Activated naive CD8-positive, alpha-beta T cell treated with anti-CD3 and anti-CD28 coated beads, Interleukin-2, amount 10 ng/mL, durations not matched to agents 7 days and 5 days (primary cell): ENCODE measurements around the gene CRPPA. TPM values are rescaled to one million over a fixed set of nuclear protein-coding genes. Genes with fewer than 3 reads are reported as not detected.
"Not testable (repeated sequence)": the region's sequence is repeated elsewhere in the genome, so short reads cannot be mapped to it uniquely, and the experiment has no call there.

Experiments
- ATAC-seq: fragments of 150-1000 bp; cut with Tn5 transposase; one replicate; pipeline ENCODE4 v1.10.0; 2021; ENCODE audit warnings: low read depth, moderate library complexity
- POLR2A ChIA-PET: fragments of 350-600 bp; sonication (Branson Sonifier 250); formaldehyde crosslinking; loops from one replicate; lab custom pipeline; 2021; ENCODE audit warnings: antibody characterized with exemption; lab: Charles Lee
- DNase-seq: peaks from one replicate; pipeline ENCODE4 v3.0.0; 2021
- H3K27ac Mint-ChIP-seq: one replicate; pipeline ENCODE4 v1.8.0; 2022; ENCODE audit warnings: mild to moderate bottlenecking, mixed read lengths
- H3K27me3 Mint-ChIP-seq: one replicate; pipeline ENCODE4 v1.8.0; 2022; ENCODE audit warnings: mild to moderate bottlenecking, moderate library complexity, mixed read lengths
- H3K36me3 Mint-ChIP-seq: one replicate; pipeline ENCODE4 v1.8.0; 2021; ENCODE audit warnings: mild to moderate bottlenecking, mixed read lengths
- H3K4me1 Mint-ChIP-seq: one replicate; pipeline ENCODE4 v1.8.0; 2021; ENCODE audit warnings: mixed read lengths
- H3K4me3 Mint-ChIP-seq: one replicate; pipeline ENCODE4 v1.8.0; 2022; ENCODE audit warnings: mild to moderate bottlenecking, moderate library complexity, mixed read lengths
- H3K9me3 Mint-ChIP-seq: one replicate; pipeline ENCODE4 v1.8.0; 2021; ENCODE audit warnings: mixed read lengths
- total RNA-seq, 2 experiments: library from RNA; stranded (reverse); gene quantifications; one replicate each; pipeline ENCODE4 v1.2.3, GENCODE V29; 2021

CRPPA gene
- 1 to 10 TPM in 1 of 2 experiments, under 1 TPM in 1; 0.89 to 1.1 TPM for total RNA-seq

GRCh38 chr7:16421333-16422102 lies at the start of gene CRPPA:
TSS of gene CRPPA (minus strand) at chr7:16421538. CDS start at chr7:16421322, 216 bp downstream.
- peaks cover 15% of the 10 kb centered on the region for H3K4me1 Mint-ChIP-seq
- peak within 1 kb of the TSS; percentile 97 for H3K27ac Mint-ChIP-seq
- peak; percentile 71 for DNase-seq
- H3K27me3 Mint-ChIP-seq = peaks cover 2% of the 10 kb centered on the region
- H3K9me3 Mint-ChIP-seq = peaks cover 7% of the 10 kb centered on the region
- POLR2A ChIA-PET = interaction anchor here (0.8 to 2.7 kb wide), 6 partner anchors 11 to 226 kb away, joined by 3 to 23 read pairs (median 8); partner anchors contain the start of genes ANKMY2 and BZW2
- H3K4me3 Mint-ChIP-seq = peak within 1 kb of the TSS; percentile 90
- H3K36me3 Mint-ChIP-seq = peaks cover 6% of the 10 kb centered on the region
- ATAC-seq = peak; percentile 24

GRCh38 chr7:16465469-16466361 lies 44.4 kb upstream of the CRPPA start, which contains the start of gene SOSTDC1:
TSS of gene SOSTDC1 (minus strand) at chr7:16465738. CDS start at chr7:16465668, 70 bp downstream.
- Mint-ChIP-seq H3K27me3 (peaks cover 6% of the 10 kb centered on the region), H3K36me3 (no peaks in the 10 kb centered on the region), H3K4me3 (no peak within 1 kb of the TSS), H3K9me3 (no peaks in the 10 kb centered on the region), H3K4me1 (peaks cover 1% of the 10 kb centered on the region), H3K27ac (no peak within 1 kb of the TSS)
- DNase-seq = no peak
- POLR2A ChIA-PET = no interaction called here
- no peak for ATAC-seq

GRCh38 chr7:16463949-16464715 lies 42.8 kb upstream of the CRPPA start:
- POLR2A ChIA-PET = interaction anchor here (0.7 kb wide), 1 partner anchor 396 kb away, joined by 3 read pairs; no protein-coding TSS in a partner anchor
- H3K4me3 Mint-ChIP-seq = no peak overlapping the region
- no peak overlapping the region for H3K27ac Mint-ChIP-seq
- H3K9me3 Mint-ChIP-seq = no peaks in the 10 kb centered on the region
- peaks cover 1% of the 10 kb centered on the region for H3K4me1 Mint-ChIP-seq
- DNase-seq (no peak), ATAC-seq (no peak)
- peaks cover 6% of the 10 kb centered on the region for H3K27me3 Mint-ChIP-seq
- H3K36me3 Mint-ChIP-seq = no peaks in the 10 kb centered on the region

- DNase-seq (no peak), ATAC-seq (no peak)
- Mint-ChIP-seq H3K4me1 (peaks cover 1% of the 10 kb centered on the region), H3K27me3 (peaks cover 6% of the 10 kb centered on the region), H3K27ac (no peak overlapping the region), H3K36me3 (no peaks in the 10 kb centered on the region), H3K9me3 (no peaks in the 10 kb centered on the region), H3K4me3 (no peak overlapping the region)
- POLR2A ChIA-PET = no interaction called here
Observed at GRCh38 chr7:16463520-16463919, 42.2 kb upstream of the CRPPA start.

- no peak for DNase-seq
- Mint-ChIP-seq H3K4me1 (peaks cover 1% of the 10 kb centered on the region), H3K27me3 (peaks cover 6% of the 10 kb centered on the region), H3K27ac (no peak overlapping the region), H3K4me3 (no peak overlapping the region), H3K9me3 (no peaks in the 10 kb centered on the region), H3K36me3 (no peaks in the 10 kb centered on the region)
- ATAC-seq = no peak
- POLR2A ChIA-PET = no interaction called here
Observed at GRCh38 chr7:16462431-16462889, 41.1 kb upstream of the CRPPA start.

GRCh38 chr7:16460789-16461493 lies 39.6 kb upstream of the CRPPA start:
- POLR2A ChIA-PET = no interaction called here
- Mint-ChIP-seq H3K27ac (no peak overlapping the region), H3K9me3 (no peaks in the 10 kb centered on the region), H3K27me3 (peaks cover 6% of the 10 kb centered on the region), H3K36me3 (no peaks in the 10 kb centered on the region), H3K4me3 (no peak overlapping the region), H3K4me1 (peaks cover 1% of the 10 kb centered on the region)
- DNase-seq (no peak), ATAC-seq (no peak)

GRCh38 chr7:16456303-16456702 lies 35.0 kb upstream of the CRPPA start:
- ATAC-seq, POLR2A ChIA-PET, H3K36me3 Mint-ChIP-seq, H3K27me3 Mint-ChIP-seq, DNase-seq, H3K27ac Mint-ChIP-seq, H3K4me3 Mint-ChIP-seq, H3K9me3 Mint-ChIP-seq, H3K4me1 Mint-ChIP-seq: not testable (repeated sequence)

- DNase-seq (no peak), ATAC-seq (no peak)
- no peak overlapping the region for H3K27ac Mint-ChIP-seq
- no peaks in the 10 kb centered on the region for H3K36me3 Mint-ChIP-seq
- H3K9me3 Mint-ChIP-seq = no peaks in the 10 kb centered on the region
- H3K27me3 Mint-ChIP-seq = peaks cover 4% of the 10 kb centered on the region
- H3K4me3 Mint-ChIP-seq = no peak overlapping the region
- POLR2A ChIA-PET = no interaction called here
- H3K4me1 Mint-ChIP-seq = peaks cover 1% of the 10 kb centered on the region
Observed at GRCh38 chr7:16455591-16455990, 34.3 kb upstream of the CRPPA start.

- DNase-seq (no peak), ATAC-seq (no peak)
- Mint-ChIP-seq H3K27me3 (peaks cover 4% of the 10 kb centered on the region), H3K36me3 (no peaks in the 10 kb centered on the region), H3K4me1 (no peaks in the 10 kb centered on the region), H3K4me3 (no peak overlapping the region), H3K27ac (no peak overlapping the region), H3K9me3 (no peaks in the 10 kb centered on the region)
- POLR2A ChIA-PET = no interaction called here
Observed at GRCh38 chr7:16450366-16450765, 29.0 kb upstream of the CRPPA start.

GRCh38 chr7:16447876-16448275 lies 26.5 kb upstream of the CRPPA start:
- Mint-ChIP-seq H3K27me3 (peaks cover 4% of the 10 kb centered on the region), H3K4me1 (no peaks in the 10 kb centered on the region), H3K36me3 (no peaks in the 10 kb centered on the region), H3K4me3 (no peak overlapping the region), H3K9me3 (no peaks in the 10 kb centered on the region), H3K27ac (no peak overlapping the region)
- DNase-seq (no peak), ATAC-seq (no peak)
- POLR2A ChIA-PET = no interaction called here

GRCh38 chr7:16446508-16446907 lies 25.2 kb upstream of the CRPPA start:
- POLR2A ChIA-PET = no interaction called here
- H3K4me3 Mint-ChIP-seq = no peak overlapping the region
- H3K27me3 Mint-ChIP-seq = no peaks in the 10 kb centered on the region
- no peak overlapping the region for H3K27ac Mint-ChIP-seq
- H3K9me3 Mint-ChIP-seq = no peaks in the 10 kb centered on the region
- no peaks in the 10 kb centered on the region for H3K36me3 Mint-ChIP-seq
- DNase-seq (no peak), ATAC-seq (no peak)
- H3K4me1 Mint-ChIP-seq = no peaks in the 10 kb centered on the region

GRCh38 chr7:16443871-16444270 lies 22.5 kb upstream of the CRPPA start:
- H3K27me3 Mint-ChIP-seq, H3K9me3 Mint-ChIP-seq, DNase-seq, H3K4me1 Mint-ChIP-seq, H3K36me3 Mint-ChIP-seq, H3K4me3 Mint-ChIP-seq, ATAC-seq, H3K27ac Mint-ChIP-seq, POLR2A ChIA-PET: not testable (repeated sequence)
